LHCN-M2 (cell line): ENCODE data around the gene PTPRM. TPM values are rescaled to one million over a fixed set of nuclear protein-coding genes. Genes with fewer than 3 reads are reported as not detected.
"Not testable (repeated sequence)": the region's sequence is repeated elsewhere in the genome, so short reads cannot be mapped to it uniquely, and the experiment has no call there.

ENCODE experiments used
- DNase-seq: peaks from one replicate; pipeline ENCODE4 v3.0.0-alpha.2; 2012; ENCODE audit warnings: low read depth
- total RNA-seq: library from RNA; depleted of rRNA; stranded (reverse); fragments of >200 nt; gene quantifications from 2 replicates; pipeline ENCODE4 v1.2.3, GENCODE V29; 2014

Gene PTPRM
- total RNA-seq, 1 experiment from 2014 or later, result 28.1 TPM

DNA sequence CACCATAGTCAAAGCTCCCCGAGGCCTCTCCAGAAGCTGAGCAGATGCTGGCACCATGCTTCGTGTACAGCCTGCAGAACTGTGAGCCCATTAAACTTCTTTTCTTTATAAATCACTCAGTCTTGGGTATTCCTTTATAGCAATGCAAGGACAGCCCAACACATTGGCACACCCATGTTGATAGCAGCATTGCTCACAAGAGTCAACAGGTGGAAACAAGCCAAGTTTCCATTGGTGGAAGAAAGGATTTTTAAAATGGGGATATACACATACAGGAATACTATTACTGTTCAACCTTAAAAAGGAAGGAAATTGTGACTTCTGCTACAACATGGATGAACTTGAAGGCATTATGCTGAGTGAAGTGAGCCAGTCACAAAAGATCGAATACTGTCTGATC is 855.3 kb downstream of the PTPRM start:
- DNase-seq, result no peak

DNA sequence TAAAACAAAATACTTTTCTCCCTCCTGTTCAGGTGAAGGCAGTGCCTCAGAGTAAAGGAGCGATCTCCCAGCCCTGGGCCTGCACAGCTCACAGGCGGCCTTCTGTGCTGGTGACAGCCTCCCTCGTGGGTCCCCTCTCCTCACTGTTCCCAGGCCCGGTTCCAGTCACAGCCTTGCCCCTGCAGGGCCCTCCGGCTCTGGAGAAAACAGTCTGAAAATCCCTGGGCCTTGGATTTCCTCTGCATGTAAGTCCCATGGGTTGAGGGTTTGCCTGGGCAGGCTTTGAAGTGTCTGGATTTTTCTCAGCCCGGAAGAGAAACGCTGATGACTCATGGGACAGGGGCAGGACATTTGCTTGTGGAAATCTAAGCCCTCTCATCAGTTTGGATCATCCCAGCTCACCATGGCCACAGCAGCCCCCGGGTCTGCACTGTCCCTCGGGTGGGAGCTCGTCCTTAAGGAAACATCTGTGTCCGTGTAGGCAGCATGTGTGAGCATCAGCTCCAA is 856.0 kb downstream of the PTPRM start:
- DNase-seq, result peak; percentile 75

DNA sequence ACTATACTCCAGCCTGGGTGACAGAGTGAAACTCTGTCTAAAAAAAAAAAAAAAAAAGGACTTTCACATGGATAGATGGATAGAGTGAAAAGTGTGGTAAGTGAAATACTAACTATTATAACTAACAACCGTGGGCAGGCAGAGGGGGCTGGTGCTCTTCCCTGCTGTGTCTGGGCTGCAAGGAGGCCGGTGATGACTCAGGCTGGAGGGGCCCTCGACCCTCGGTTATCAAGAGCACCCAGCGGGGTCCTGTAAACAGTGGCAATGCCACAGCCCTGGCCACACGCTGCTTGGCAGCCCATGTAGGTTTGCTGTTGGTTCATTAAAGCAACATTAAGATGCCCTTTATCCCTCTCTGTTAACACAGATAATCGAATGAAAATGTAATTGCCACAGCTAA is 857.4 kb downstream of the PTPRM start:
- DNase-seq, result no peak

DNA sequence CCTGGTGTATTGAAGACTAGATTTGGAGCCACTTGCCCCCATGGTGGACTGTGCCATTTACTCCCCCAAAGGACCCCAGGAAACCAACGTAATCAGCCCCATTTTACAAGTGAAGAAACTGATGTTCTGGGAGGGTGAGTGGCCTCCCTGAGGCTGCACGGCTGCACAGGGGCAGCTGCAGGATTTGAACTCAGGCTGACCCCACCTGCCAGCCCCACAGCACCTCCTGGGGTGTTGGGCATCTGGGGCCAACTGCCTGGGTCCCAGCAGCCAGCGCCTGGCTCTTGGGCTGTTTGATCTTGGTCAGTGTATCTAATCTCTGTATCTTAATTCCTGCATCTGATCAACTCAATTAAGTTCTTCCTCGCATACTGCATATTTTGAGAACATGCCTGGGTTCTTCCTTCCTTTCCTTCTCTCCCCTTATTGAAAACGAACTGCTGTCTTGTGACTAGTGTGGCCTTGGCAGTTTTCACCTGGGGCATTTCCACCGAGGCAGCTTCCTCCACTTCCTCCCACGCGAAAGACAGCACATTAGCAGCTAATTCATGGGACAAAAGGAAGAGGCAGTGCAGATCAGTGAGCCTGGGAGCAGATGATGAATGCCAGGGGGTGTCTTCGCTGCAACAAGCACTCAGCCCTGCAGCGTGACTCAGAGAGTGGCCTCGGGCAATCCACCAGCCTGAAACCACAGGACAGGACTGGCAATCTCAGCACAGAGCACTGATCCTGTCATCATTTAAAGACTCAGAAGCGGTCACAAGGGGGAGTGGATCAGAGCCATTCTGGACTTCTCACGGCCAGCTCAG is 858.0 kb downstream of the PTPRM start:
- DNase-seq, result peak; percentile 85

DNA sequence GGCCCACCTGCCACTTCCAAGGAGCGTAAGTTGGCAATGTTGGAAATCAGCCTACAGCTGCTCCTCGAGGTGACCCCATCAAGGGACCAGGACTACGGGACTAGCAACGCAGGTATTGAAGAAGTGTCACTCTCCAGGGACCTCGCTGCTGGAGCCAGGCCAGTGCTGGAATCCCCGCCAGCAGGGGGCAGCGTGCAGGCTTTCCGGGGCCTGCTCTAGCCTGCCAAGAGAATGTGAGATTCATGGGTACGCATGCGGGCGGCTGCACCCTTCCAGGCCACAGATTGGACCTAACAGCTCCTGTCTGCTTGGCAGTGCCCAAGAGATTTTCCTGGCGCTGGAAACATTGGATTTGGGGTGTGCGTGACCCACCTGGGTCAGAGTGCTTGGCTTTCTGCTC is 859.3 kb downstream of the PTPRM start:
- no peak for DNase-seq

DNA sequence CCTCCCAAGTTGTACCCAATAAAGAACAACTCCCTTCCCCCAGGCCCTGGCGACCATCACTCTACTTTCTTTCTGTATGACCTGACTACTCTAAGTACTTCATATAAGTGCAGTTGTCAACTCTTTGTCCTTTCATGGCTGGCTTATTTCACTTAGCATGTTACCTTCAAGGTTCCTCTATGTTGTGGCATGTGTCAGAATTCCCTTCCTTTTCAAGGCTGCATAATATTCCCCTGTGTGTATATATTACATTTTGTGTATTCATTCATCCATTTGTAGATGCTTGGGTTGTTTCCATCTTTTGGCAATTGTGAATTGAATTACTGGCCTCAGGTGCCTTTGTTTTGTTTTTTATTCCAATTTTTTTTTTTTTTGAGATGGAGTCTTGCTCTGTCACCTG is 860.2 kb downstream of the PTPRM start:
- DNase-seq, result no peak

DNA sequence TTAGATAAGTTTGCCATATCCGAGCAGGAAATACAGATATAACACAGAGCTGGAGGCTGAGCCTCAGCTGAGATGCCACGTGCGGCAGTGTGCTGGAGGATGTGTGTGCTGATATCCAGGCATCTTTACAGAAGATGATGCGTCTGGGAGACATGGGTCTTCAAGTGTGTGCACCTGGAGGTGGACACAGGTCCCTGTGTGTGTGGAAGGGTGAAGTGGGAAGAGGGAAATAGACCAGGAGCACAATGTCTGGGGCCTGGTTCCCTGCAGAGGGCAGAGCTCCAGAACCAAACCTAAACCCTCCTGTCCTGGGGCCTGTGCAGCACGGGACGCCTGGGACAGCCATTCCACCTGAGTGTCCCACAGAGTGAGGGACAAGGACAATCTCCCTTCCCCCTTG is 861.8 kb downstream of the PTPRM start:
- DNase-seq, result no peak

DNA sequence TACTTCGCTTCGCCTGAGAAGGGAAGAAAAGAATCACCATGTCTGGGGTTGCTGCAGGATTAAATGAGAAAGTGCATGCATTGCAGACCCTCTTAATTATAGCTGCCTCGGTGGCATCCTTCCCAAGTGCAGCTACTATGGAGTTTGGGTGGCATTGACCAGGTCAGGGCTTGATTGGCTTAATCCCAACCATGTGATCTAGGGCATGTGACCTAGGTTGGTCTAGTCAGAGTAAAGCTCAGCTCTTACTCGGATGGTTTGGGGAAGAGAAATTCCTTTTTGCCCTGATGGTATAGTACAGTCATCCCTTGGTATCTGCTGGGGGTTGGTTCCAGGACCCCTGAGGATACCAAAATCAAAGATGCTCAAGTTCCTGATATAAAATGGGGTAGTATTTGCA is 863.9 kb downstream of the PTPRM start:
- DNase-seq, result no peak

DNA sequence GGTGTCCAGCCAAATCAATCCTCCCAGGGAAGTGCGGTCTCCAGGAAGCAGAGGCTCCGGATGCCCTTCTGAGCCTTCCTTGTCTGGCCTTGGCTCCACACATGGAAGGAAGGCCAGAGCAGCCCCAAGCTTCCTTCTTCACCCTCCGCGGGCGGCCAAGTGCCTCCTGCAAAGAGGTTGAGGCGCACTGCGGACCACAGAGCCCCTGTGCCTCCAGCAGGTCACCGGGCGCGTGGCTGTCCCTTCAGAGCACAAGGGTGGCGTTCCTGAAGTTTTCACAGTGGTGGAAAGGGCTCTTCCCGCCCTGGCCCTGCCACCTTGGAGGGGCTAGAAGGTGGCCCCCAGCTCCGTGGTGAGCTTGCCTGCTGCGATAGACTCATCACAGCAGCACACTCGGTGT is 866.2 kb downstream of the PTPRM start:
- no peak for DNase-seq

DNA sequence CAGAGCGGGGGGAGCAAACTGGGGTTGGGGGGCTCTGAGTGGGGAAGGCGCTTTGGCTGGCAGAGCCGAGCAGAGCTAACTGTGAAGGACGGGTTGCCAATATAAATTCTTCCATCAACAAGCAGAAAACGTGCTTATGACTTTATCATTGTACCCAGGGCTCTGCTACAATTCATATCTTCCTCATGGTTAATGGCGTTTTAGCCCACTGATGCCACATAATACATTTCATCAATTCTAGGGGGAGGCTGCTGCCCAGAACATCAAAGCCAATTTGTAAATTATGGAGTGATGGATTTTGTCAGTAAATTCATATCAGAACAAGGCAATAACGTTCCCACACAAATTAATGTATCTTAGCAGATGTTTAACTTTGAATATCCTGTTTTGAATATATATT is 866.7 kb downstream of the PTPRM start:
- DNase-seq, result no peak

DNA sequence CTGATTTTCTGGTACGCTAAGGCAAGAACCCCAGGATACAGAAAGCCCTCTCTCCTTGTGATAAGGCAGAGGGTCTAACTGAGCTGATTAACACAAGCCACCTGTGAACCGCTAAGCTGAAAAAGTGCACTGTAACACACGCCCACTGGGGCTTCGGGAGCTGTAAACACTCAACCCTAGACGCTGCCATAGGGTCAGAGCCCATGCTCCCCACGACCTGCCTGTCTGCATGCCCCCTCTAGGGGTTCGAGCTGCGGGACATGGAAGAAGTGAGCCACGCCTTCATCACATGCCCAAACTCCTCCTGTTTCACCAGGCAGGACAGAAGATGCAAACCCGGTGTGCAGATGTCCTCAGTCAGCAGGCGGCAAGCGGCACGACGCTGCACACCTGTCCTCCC is 868.3 kb downstream of the PTPRM start:
- no peak for DNase-seq

DNA sequence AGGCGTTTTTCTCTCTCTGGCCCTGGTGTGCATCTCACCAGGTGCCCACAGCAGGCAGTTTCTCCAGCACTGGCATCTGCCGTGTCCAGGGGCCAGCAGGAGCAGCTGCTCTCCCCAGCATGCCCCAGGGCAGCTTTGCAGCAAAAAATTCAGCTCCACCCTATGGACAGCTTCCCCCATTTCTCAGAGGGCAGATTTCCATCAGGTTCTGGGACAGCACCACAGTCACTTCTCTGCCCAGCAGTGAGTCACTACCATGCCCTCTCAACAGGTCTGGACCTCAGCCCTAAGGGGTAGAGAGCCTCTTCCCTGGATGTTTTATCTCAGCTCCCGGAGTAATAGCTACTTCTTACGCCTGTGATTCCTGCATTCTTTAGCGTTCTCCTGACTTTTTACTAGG is 871.9 kb downstream of the PTPRM start:
- DNase-seq, result no peak

DNA sequence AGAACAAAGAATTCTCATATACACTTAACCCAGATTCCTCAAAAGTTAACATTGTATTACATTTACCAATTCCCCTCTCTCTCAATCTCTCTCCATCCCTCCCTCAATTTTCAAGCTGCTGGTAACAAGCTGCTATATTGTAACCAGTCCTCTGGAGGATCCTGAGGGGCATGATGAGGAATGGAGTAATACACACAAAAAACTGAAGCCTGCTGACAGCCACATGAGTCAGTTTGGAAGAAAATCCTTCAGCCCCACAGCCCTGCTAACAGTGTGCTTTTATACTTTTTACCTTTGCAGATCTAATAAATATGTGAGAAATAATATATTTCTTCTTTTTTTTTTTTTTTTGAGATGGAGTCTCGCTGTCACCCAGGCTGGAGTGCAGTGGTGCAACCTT is 876.4 kb downstream of the PTPRM start:
- peak; percentile 24 for DNase-seq

DNA sequence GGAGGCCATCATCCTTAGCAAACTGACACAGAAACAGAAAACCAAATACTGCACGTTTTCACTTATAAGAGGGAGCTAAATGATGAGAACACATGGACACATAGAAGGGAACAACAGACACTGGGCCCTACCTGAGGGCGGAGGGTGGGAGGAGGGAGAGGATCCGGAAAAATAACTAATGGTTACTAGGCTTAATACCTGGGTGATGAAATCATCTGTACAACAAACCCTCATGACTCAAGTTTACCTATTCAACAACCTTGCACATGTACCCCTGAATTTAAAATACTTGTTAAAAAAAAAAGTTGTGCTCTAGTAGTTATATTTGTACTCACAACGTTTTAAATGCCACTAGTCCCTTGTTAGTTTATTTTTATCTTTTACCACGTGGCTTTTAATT is 879.8 kb downstream of the PTPRM start:
- DNase-seq, result not testable (repeated sequence)

DNA sequence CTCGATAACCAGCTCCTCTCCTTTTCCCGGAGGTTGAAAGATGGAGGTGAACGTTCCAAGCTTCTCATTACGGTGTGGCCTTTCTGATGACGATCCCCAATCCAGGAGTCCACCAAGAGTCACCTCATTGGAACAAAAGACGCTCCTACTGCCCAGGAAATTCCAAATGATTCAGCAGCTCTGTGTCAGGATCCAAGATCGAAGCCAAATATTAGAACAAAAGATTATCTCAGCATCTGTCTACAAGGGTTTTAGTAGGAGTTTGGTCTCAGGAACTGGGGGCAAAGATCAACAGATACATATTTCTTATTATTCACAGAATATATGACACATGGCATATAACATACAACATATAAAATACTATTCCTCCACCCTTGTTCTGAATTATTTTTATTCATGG is 881.0 kb downstream of the PTPRM start:
- no peak for DNase-seq

DNA sequence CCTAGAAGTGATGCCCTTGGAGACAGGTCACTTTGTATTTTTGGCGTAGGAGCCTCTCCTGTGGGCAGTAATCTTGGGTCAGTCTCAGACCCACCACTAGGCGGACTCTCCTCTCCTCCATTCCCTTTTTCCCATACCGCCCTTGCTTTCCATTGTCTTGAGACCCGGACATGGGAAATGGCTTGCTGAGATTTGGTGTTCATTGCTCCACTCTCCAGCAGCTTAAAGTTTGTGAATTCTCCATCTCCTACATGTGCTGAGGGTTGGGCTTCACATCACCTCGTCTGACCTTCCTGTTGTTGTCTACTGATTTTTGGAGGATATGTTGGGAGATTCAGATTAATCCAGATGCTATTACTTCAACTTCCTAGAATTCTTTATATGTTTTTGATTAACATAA is 882.9 kb downstream of the PTPRM start:
- no peak for DNase-seq

DNA sequence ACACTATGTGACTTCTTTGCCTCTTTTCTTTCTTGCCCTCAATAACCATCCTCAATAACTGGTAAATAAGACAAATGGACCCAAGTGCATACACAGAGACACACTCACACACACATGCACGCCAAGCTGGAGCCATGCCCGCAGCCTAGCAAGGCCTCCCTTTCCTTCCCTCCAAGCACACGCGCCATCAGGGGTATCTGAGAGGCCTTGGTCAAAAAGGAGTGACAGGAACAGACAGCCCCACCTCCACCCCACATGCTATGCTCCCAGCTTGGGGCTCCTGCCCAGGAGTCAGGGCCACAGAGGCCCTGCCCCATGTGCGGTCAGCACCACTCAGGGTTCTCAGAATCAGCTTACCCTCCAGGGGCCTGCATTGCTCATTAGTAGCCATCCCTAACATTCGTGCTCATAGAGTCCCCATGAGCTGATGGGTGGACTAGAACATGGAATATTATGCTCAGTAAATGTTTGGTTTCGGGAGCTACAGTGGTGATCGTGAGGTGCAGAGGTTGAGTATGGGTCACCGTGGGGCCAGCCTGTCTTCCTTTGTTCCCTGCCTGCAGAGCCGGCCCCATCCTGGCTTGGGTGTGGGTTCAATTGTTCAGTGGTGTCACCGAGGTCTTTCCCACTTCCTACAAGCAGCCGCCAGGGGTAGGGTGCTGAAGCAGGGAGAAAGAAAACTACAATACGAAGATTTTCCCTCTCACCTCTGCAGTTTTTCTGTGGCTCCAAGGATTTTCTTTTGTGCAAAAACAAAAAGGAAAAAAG is 884.0 kb downstream of the PTPRM start:
- no peak for DNase-seq

DNA sequence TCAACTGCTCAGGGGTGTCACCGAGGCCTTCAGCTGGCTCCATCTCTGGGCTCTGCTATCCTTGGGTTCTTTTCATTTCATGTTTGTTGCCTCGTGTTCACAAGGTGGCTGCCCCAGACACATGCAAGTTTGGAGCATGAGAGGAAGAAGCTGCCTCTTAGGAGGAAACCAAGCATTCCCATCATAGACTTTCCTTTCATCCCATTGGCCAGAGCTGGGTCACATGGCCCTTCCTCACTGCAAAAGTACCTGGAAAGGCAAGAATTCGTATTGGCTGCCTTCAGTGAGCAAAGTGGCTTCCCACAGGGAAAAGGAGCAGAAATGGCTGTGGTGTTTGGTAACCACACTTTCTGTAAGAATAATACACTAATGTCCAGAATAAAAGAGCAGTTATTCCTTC is 886.4 kb downstream of the PTPRM start:
- no peak for DNase-seq

DNA sequence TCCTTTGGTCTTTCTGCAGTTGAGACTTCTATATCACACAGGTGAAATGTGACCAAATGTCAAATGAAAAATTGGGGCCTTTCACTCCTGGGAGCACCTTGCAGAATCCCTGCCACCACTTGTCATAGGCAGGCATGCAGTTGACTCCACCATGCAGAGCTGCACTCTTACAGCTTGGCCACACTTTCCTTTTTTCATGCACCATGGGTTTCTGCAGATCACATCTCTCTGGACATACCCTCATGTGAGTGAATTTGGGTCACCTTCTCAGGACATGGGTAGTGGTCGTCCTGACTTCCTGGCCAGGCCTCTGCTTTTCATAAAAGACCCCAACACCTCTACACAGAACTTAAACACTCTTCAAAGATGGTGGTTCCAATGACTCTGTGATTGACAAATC is 887.0 kb downstream of the PTPRM start:
- no peak for DNase-seq

DNA sequence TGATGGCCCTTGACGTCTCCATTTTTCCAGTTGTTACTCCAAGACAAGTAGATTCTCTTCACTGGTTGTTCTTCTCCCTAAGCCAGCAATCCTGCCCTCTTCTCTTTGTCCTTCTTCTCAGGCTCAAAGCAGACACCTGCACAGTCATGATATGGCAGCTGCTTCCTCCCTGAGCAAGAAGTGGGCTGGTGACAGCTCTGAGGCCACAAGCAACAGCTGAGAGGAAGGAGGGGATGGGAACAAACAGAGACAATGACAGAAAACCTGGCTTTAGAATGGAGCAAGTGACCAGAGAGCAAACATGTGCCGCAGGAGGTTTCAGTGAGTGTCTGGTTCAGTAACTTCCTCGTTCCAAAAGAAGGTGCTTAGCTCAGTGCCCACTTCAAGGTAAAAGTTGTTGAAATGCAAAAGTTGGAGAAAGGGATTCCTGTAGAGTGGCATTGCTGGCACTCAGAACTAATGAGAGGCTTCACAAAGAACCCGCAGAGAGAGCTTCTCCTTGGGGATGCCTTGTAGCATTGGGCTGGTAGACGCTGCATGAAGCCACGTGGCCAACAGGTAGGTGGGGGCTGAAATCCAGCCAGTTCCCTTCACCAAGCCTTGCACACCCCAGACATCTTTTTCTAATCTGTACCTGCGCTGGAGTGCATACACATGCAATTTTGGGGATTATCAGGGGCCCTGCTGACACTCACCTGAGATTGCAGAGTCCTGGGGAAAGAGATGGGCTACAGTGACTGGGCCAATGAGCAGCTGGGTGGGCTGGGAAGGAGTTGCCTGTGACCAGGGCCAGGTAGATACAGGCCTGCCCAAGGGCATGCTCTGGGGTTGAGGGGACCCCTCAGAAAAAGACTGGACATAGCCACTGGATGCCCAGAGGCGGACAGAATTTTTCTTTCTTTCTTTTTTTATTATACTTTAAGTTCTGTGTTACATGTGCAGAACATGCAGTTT is 888.8 kb downstream of the PTPRM start:
- DNase-seq, result no peak
